Measurements from ENCODE around the gene TPX2.

TPX2 gene

GRCh38 chr20:31738729-31739549 is at the start of gene TPX2:
TPX2 (plus strand) TSS chr20:31739290; CDS start chr20:31757477, 18,187 bp downstream.
- peak; percentile 83 for DNase-seq (ENCODE audit: low read depth)

GRCh38 chr20:31690124-31690666 is 48.9 kb upstream of the TPX2 start:
- no peak for DNase-seq (ENCODE audit: low read depth)

DNA sequence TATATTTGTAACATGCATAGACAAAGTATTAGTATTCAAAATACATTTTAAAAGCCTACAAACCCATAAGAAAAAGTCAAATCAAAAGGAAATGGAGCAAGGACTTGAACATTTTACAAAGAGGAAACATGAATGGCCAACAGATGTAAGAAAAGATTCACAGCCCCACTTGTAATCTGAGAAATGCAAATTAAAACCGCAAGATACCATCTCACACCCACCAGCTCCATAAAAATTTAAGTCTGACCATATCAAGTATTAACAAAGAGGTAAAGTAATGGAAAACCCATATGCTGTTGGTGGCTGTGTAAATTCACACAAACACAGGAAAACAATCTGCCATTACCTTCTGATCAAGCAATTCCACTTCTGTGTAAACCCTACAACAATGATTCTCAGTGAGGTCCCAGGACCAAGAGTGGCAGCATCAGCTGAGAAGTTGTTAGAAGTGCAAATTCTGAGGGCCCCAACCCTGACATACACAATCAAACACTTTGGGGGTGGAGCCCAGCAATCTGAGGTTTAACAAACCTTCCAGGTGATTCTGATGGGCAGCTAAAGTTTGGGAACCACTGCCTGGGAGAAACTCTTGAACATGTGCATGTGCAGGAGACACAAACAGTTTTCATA is 47.3 kb upstream of the TPX2 start:
- DNase-seq (ENCODE audit: low read depth) = no peak

- no peak for DNase-seq (ENCODE audit: low read depth)
Observed at GRCh38 chr20:31693402-31693801, 45.7 kb upstream of the TPX2 start.

- DNase-seq (ENCODE audit: low read depth) = no peak
Observed at GRCh38 chr20:31693987-31694661, 45.0 kb upstream of the TPX2 start.

GRCh38 chr20:31694842-31695593 is 44.1 kb upstream of the TPX2 start:
- no peak for DNase-seq (ENCODE audit: low read depth)

DNA sequence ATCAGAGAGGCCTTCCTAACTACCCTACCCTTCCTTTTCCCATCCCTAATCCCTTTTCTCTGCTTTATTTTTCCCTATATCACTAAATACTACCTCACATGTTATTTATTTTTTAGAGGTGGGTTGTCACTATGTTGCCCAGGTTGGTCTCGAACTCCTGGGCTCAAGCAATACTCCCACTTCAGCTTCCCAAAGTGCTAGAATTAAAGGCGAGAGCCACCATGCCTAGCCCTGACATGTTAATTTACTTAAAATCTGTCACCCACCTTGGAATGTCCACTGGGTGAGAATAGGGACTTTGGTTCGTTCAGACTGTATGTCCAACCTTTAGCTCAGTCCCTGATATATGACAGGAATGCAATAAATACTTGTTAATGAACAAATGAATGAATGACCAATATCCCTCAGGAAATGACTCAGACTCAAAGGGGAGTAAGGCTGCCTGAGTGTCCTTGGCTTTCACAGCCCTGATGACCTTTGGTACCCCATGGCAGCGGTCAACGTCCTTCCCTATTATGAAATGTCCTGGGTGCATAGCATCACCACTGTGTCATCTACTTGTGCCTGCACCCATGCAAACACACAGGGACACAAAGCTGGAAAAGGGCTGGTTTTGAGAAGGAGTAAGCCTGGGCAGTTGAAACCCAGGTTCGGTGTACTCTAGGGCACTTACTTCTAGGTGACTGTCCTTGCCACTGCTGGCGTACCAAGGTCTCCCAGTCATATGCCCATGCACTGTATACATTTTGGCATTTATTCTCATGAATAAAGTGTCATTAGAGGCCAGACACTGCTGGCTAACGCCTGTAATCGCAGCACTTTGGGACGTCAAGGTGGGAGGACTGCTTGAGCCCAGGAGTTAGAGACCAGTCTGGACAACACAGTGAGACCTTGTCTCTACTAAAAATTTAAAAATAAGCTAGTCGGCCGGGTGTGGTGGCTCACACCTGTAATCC is 43.0 kb upstream of the TPX2 start:
- DNase-seq (ENCODE audit: low read depth) = no peak

DNA sequence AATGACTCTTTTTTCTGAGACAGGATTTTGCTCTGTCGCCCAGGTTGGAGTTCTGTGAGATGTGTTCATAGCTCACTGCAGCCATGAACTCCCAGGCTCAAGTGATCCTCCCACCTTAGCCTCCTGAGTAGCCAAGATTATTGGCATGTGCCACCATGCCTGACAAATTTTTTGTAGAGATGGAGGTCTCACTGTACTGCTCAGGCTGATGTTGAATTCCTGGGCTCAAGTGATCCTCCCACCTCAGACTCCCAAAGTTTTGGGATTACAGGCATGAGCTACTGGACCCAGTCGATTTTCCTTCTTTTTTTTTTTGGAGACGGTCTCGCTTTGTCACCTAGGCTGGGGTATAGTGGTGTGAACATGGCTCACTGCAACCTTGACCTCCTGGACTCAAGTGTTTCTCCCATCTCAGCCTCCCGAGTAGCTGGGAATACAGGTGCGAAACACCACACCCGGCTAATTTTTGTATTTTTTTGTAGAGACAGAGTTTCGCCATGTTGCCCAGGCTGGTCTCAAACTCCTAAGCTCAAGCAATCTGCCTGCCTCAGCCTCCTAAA is 40.8 kb upstream of the TPX2 start:
- DNase-seq (ENCODE audit: low read depth) = no peak

DNA sequence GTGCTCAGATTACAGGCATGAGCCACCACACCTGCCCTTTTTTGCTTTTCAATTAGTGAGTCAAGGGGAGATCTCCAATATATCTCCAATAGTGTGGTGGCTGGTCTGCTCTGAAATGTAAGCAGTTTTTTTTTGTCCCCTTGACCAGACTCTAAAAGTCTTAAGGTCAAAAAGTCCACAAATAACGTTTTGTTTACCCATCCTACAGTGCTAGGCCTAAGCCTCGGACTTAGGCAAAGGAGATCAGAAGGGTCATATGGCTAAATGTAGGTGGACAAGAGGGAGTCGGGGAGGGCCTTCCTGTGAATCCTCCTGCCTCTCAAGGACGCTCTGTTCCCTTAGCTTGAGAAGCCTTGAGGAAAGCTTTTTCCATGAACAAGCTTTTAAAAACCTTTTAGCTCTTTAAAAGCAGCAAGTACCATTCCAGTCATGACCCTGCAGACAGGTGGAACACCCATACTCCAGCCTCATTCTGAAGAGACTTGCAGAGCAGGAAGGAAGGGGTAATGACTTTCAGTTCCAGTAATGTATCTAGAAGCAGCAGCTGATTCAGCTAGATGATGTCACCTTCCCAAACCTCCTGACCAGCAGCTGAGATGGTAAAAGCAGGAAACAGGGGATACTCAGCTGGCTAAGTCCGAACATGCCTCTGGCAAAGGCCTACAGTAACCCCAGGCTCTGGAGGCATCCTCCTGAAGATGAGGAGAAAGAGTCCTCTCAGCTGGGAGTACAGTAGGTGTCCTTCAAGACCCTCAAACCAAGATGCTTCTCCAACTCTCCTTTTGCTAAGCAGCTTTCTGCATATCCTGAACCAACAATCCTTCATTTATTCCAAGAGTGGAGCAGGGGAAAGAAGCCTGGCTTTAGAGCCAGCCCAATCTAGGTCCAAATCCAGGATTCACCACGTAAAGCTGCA is 40.0 kb upstream of the TPX2 start:
- DNase-seq (ENCODE audit: low read depth) = no peak

GRCh38 chr20:31699801-31700728 is 39.0 kb upstream of the TPX2 start:
- DNase-seq (ENCODE audit: low read depth) = no peak

- DNase-seq (ENCODE audit: low read depth) = no peak
Observed at GRCh38 chr20:31700747-31701146, 38.3 kb upstream of the TPX2 start.

GRCh38 chr20:31701591-31701990 is 37.5 kb upstream of the TPX2 start:
- DNase-seq (ENCODE audit: low read depth) = no peak

DNA sequence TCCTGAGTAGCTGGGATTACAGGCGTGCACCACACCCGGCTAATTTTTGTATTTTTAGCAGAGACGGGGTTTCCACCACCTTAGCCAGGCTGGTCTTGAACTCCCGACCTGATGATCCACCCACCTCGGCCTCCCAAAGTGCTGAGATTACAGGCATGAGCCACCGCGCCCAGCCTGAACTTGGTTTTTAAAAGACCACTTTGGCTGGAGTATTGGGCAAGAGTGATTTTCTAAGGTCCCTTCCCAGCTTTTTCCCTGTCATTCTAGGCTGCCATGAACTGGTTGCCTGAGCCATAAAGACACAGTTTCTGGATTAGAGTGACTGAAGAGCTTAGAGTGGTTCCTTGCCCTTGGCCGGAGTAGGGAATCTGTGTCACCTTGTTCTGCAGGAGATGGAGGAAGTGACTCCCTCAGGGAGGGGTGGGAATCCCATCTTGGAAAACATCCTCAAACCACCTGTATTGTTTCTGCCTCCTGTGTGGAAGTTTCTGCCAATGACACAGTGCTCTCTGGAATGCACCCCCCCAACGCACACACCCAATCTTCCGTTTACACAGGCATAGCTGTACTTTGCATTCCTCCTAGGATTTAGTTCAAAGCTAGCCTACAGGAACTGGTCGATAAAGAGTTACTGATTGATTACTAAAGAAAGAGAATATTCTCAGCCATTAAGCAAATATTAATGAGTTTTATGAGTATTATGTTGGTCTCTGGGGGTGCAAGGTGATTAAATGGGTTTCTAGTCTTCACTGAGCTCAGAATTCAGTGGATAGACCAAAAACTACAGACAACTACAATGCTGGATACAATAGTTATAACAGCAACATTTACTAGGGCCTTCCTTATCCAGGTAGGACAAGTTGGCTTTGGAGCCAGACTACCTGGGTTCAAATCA is 34.6 kb upstream of the TPX2 start:
- no peak for DNase-seq (ENCODE audit: low read depth)

DNA sequence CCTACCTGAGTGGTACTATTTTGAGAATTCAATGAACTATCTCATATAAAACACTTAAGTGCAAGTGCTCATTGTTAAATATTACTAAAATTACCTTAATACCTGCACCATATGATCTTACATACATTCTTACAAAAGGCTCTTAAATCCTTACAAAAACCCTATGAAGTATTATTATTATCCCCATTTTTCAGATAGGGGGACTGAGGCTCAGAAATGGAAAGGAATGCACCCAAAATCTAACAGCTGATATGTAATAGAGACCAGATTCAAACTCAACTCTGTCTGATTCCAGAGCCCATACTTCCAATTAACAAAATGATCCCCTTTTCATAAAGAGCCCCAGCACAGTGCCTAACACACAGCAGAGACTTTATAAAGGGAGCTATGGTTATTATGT is 33.9 kb upstream of the TPX2 start:
- no peak for DNase-seq (ENCODE audit: low read depth)

DNA sequence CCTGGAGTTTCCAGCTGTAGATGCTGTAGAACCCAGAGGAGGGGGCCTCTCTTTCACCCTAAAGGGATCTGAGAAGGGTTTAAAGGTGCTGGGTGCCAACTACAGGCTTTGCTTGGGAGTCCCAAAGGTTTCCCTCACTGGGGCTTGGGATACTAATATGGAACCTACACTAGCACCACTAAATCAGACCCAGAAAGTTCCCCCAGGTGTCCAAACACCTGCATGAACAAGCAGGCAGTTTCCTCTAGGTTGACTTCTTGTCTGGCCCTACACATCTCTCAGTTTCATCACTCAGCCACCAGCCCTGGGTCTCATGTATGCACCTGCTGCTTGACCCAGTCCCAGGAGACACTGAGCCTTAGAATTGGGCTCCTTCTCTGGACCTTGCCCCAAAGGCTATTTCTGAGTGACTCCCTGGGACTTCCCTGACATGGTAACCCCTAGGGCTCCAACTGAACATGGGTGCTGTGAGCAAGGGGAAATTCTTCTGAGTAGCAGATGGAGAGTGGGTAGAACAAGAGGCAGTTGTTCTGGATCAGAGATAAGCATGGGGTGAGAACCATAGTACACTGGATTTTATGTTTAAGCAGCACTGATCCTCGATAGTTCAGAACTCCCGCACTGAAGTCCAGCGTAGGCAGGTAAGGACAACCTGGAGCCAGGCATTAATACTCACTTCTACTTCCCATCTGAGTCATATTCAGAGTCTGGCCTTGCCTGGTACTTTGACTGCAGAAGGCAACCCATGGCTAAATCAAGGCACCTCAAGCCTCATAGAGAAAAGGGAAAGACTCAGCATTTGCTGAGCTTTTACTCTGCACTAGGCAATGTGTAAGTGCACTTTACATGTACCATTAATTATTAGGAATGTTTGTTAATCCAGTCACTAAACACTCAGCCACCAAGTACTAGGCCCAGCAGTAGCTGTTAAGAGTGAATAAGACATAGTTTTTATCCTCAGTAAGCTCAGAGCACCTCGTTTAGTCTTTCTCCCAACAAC is 33.2 kb upstream of the TPX2 start:
- no peak for DNase-seq (ENCODE audit: low read depth)
